ENCODE data around the gene IL23R. TPM values are rescaled to one million over a fixed set of nuclear protein-coding genes. Genes with fewer than 3 reads are reported as not detected.

IL23R gene
- total RNA-seq, 4 donors from 2014 or later, result 2.0 to 4.3 TPM; not detected in 2

DNA sequence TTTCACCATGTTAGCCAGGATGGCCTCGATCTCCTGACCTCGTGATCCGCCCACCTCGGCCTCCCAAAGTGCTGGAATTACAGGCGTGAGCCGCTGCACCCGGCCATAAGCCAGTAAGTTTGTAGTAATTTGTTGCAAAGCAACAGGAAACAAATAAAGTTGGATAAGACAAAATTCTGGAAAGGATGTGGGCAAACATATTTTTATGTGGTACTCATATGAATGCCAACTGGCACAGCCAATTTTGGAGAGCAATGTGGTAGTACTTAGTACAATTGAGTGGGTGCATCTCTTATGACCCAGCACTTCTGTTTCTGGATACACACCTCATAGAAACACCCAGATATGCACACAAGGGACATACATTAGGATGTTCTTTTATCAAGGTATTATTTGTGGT lies 133.0 kb downstream of the IL23R start:
- Histone ChIP-seq H3K4me1 (no peaks in the 10 kb centered on the region), H3K4me3 (no peak overlapping the region), H3K27ac (no peak overlapping the region), H3K36me3 (no peaks in the 10 kb centered on the region), H3K9me3 (no peaks in the 10 kb centered on the region), H3K27me3 (peaks cover 7% of the 10 kb centered on the region)
- TF ChIP-seq POLR2AphosphoS5 (IDR thresholded peaks at IDR 0.05) (no peak), POLR2A (IDR thresholded peaks at IDR 0.05) (no peak), EP300 (IDR thresholded peaks at IDR 0.05; ENCODE audit: low read depth) (no peak)
- TF ChIP-seq, protein P1, sequence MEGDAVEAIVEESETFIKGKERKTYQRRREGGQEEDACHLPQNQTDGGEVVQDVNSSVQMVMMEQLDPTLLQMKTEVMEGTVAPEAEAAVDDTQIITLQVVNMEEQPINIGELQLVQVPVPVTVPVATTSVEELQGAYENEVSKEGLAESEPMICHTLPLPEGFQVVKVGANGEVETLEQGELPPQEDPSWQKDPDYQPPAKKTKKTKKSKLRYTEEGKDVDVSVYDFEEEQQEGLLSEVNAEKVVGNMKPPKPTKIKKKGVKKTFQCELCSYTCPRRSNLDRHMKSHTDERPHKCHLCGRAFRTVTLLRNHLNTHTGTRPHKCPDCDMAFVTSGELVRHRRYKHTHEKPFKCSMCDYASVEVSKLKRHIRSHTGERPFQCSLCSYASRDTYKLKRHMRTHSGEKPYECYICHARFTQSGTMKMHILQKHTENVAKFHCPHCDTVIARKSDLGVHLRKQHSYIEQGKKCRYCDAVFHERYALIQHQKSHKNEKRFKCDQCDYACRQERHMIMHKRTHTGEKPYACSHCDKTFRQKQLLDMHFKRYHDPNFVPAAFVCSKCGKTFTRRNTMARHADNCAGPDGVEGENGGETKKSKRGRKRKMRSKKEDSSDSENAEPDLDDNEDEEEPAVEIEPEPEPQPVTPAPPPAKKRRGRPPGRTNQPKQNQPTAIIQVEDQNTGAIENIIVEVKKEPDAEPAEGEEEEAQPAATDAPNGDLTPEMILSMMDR (IDR thresholded peaks at IDR 0.05), result no peak
- no peak for DNase-seq
- in situ Hi-C loops (cut with MboI; ENCODE audit: low pct_ligation_motif_present in 1 of 4, low pct_unique_long_range_greater_than_20kb in 1 of 4, low sequenced_read_pairs in 3 of 4), result no loop called here
- intact Hi-C loops (cut with DNase I; ENCODE audit: low total_unique reads), result no loop called here
- WGBS, 2 donors (ENCODE audit: low coverage in 1 of 2), result 96 to 100% methylated on average over 3 to 7 of the region's 7 CpGs

DNA sequence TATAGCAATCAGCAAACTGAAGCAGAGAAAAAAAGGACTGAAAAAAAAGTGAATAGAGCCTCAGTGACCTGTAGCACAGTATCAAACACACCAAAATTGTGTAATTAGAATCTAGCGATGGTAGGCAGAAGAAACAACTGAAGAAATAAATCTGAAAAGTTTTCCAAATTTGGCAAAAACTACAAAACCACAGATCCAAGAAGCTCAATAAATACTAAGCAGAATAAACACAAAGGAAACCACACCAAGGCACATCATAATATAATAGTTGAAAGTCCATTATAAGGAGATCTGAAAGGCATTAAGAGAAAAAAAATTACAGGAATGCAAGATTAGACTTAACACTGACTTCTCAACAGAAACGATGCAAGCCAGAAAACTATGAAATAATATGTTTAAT lies 134.3 kb downstream of the IL23R start:
- Histone ChIP-seq H3K27ac (no peak overlapping the region), H3K36me3 (no peaks in the 10 kb centered on the region), H3K4me1 (no peaks in the 10 kb centered on the region), H3K27me3 (peaks cover 7% of the 10 kb centered on the region), H3K4me3 (no peak overlapping the region), H3K9me3 (no peaks in the 10 kb centered on the region)
- 46 to 55% methylated on average over 2 of the region's 2 CpGs for WGBS, 2 donors (ENCODE audit: low coverage in 1 of 2)
- in situ Hi-C loops (cut with MboI; ENCODE audit: low pct_ligation_motif_present in 1 of 4, low pct_unique_long_range_greater_than_20kb in 1 of 4, low sequenced_read_pairs in 3 of 4), result no loop called here
- no peak for DNase-seq
- TF ChIP-seq EP300 (IDR thresholded peaks at IDR 0.05; ENCODE audit: low read depth), result no peak
- no peak for TF ChIP-seq POLR2AphosphoS5 (IDR thresholded peaks at IDR 0.05)
- TF ChIP-seq, protein P1 (IDR thresholded peaks at IDR 0.05), result no peak
- no peak for TF ChIP-seq POLR2A (IDR thresholded peaks at IDR 0.05)
- intact Hi-C loops (cut with DNase I; ENCODE audit: low total_unique reads), result no loop called here

DNA sequence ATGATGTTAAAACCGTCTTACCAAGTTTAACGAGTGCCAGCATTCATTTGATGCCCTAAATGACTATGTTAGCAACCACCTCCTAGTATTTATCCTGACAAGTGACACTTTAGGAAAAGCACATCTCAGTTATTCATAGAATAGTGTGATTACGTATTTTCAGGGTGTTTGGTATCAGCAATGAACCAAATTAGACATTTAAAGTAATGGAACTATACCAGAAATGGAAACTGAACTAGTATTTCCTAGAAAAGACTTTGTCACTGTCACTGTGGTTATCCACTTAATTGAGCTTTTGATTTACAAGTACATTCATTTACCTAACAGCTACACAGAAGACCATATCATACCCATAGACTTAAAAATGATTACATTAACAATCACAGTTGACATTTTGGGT lies 137.8 kb downstream of the IL23R start:
- no peaks in the 10 kb centered on the region for H3K36me3 ChIP-seq
- intact Hi-C loops (cut with DNase I; ENCODE audit: low total_unique reads) (no loop called here), in situ Hi-C loops (cut with MboI; ENCODE audit: low pct_ligation_motif_present in 1 of 4, low pct_unique_long_range_greater_than_20kb in 1 of 4, low sequenced_read_pairs in 3 of 4) (no loop called here)
- 79 to 81% methylated on average over 2 to 3 of the region's 3 CpGs for WGBS, 2 donors (ENCODE audit: low coverage in 1 of 2)
- DNase-seq, result no peak
- peaks cover 0 to 13% (median 10%) of the 10 kb centered on the region in 4 donors for H3K4me1 ChIP-seq
- TF ChIP-seq, protein P1 (IDR thresholded peaks at IDR 0.05), result no peak
- TF ChIP-seq POLR2A (IDR thresholded peaks at IDR 0.05) (no peak), EP300 (IDR thresholded peaks at IDR 0.05; ENCODE audit: low read depth) (no peak), POLR2AphosphoS5 (IDR thresholded peaks at IDR 0.05) (no peak)
- H3K27me3 ChIP-seq, result peaks cover 33% of the 10 kb centered on the region
- H3K27ac ChIP-seq, result no peak overlapping the region
- H3K4me3 ChIP-seq, result no peak overlapping the region
- no peaks in the 10 kb centered on the region for H3K9me3 ChIP-seq

DNA sequence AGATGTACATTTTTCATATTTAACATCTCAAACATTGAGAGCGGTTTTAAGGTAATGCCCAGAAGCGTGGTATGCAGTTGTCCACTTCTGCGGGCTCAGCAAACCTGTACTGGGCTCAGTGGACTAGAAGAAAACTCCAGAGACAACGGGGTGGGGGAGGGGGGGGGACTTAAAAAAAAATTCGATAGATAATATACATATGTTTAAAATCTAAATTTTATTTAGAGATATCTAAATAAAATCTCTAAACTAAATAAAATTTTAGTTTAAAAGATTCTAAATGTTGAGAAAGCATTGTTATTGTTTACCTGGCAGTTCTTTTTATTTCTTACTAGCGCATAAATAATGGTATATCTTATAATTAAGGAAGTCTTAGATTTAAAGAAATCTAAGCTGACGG lies 140.3 kb downstream of the IL23R start:
- TF ChIP-seq POLR2A (IDR thresholded peaks at IDR 0.05) (no peak), POLR2AphosphoS5 (IDR thresholded peaks at IDR 0.05) (no peak), EP300 (IDR thresholded peaks at IDR 0.05; ENCODE audit: low read depth) (no peak)
- TF ChIP-seq, protein P1 (IDR thresholded peaks at IDR 0.05), result no peak
- H3K9me3 ChIP-seq, result no peaks in the 10 kb centered on the region
- 88% methylated on average over 7 of the region's 7 CpGs for WGBS, 2 donors (ENCODE audit: low coverage in 1 of 2)

More for the DNA sequence above, 140.3 kb downstream of the IL23R start:
- intact Hi-C loops (cut with DNase I; ENCODE audit: low total_unique reads), result no loop called here
- no peaks in the 10 kb centered on the region for H3K36me3 ChIP-seq
- no peak for DNase-seq
- in situ Hi-C loops (cut with MboI; ENCODE audit: low pct_ligation_motif_present in 1 of 4, low pct_unique_long_range_greater_than_20kb in 1 of 4, low sequenced_read_pairs in 3 of 4), result no loop called here
- H3K27me3 ChIP-seq, result peaks cover 35% of the 10 kb centered on the region
- no peak overlapping the region for H3K27ac ChIP-seq
- H3K4me1 ChIP-seq, result peaks cover 0 to 13% (median 10%) of the 10 kb centered on the region in 4 donors
- H3K4me3 ChIP-seq, result no peak overlapping the region
